Hepatocyte (in vitro differentiated cells): ENCODE data around the gene SIM2.

Source experiments
- CTCF ChIP-seq: fragments of 200-600 bp; sonication (generic); IDR thresholded peaks from 2 replicates; pipeline ENCODE4 v1.5.1; 2016; ENCODE audit warnings: antibody characterized with exemption, mild to moderate bottlenecking; ENCODE audit not compliant: poor library complexity
- EZH2phosphoT487 ChIP-seq: fragments of 200-600 bp; sonication (generic); IDR thresholded peaks from one replicate; pipeline ENCODE4 v1.6.1; 2018; ENCODE audit warnings: antibody characterized with exemption, mild to moderate bottlenecking, low read depth, moderate library complexity; ENCODE audit not compliant: unreplicated experiment, severe bottlenecking

- TF ChIP-seq CTCF, result no peak
- no peak for TF ChIP-seq EZH2phosphoT487
Observed at GRCh38 chr21:36745459-36745858, 46.5 kb downstream of the SIM2 start.
